Transverse colon (tissue), 3 donors: Measurements from ENCODE around the gene FAM3C.

Experiments used
- EP300 ChIP-seq: sonication (generic); formaldehyde crosslinking; IDR thresholded peaks from one replicate; pipeline ENCODE4 v1.6.1; 2017; ENCODE audit warnings: antibody characterized with exemption, low read depth
- POLR2A ChIP-seq: fragments of 450-650 bp; IDR thresholded peaks from one replicate; pipeline ENCODE4 v1.6.1; 2016; ENCODE audit warnings: antibody characterized with exemption, mild to moderate bottlenecking, moderate library complexity
- TF ChIP-seq, protein P1 (sequence below), 5 experiments: fragments of 200-600 bp in 3 of 5; fragments of 450-650 bp in 2 of 5; sonication (generic) in 3 of 5; IDR thresholded peaks; 1 replicate in 2 of 5; 2 replicates in 3 of 5; pipeline ENCODE4 v1.5.1; 2016 to 2017; ENCODE audit warnings: antibody characterized with exemption in 5 of 5, inconsistent platforms in 3 of 5, mild to moderate bottlenecking in 2 of 5, moderate library complexity in 1 of 5

DNA sequence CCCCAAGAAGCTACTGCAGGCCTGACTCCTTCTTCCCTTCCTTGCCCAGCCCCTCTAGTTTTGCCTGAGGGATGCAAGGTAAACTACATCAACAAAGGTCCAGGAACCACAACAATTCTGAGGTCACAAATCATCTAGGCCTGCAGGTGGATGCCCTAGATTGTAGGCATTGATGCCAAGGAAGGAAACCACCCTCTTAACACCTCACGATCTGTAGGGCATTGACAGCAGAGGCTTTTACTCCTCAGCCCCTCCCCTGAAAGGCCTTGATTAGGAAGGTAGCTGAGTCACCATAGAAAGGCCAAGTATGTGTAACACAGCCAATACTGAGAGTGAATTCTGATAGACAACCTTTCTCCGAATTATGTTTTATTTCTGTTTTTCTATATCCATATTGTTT, 46.7 kb upstream of the FAM3C start:
- TF ChIP-seq POLR2A (no peak), EP300 (no peak)
- TF ChIP-seq, protein P1, sequence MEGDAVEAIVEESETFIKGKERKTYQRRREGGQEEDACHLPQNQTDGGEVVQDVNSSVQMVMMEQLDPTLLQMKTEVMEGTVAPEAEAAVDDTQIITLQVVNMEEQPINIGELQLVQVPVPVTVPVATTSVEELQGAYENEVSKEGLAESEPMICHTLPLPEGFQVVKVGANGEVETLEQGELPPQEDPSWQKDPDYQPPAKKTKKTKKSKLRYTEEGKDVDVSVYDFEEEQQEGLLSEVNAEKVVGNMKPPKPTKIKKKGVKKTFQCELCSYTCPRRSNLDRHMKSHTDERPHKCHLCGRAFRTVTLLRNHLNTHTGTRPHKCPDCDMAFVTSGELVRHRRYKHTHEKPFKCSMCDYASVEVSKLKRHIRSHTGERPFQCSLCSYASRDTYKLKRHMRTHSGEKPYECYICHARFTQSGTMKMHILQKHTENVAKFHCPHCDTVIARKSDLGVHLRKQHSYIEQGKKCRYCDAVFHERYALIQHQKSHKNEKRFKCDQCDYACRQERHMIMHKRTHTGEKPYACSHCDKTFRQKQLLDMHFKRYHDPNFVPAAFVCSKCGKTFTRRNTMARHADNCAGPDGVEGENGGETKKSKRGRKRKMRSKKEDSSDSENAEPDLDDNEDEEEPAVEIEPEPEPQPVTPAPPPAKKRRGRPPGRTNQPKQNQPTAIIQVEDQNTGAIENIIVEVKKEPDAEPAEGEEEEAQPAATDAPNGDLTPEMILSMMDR (IDR thresholded peaks at IDR 0.05), result no peak
